Activated T-cell treated with anti-CD3 and anti-CD28 coated beads for 1 hour (primary cell): ENCODE results near the gene PACSIN2.

Experiments
- DNase-seq: peaks from one replicate; pipeline ENCODE4 v3.0.0-alpha.2; 2020; ENCODE audit warnings: low read depth

The PACSIN2 gene

DNA sequence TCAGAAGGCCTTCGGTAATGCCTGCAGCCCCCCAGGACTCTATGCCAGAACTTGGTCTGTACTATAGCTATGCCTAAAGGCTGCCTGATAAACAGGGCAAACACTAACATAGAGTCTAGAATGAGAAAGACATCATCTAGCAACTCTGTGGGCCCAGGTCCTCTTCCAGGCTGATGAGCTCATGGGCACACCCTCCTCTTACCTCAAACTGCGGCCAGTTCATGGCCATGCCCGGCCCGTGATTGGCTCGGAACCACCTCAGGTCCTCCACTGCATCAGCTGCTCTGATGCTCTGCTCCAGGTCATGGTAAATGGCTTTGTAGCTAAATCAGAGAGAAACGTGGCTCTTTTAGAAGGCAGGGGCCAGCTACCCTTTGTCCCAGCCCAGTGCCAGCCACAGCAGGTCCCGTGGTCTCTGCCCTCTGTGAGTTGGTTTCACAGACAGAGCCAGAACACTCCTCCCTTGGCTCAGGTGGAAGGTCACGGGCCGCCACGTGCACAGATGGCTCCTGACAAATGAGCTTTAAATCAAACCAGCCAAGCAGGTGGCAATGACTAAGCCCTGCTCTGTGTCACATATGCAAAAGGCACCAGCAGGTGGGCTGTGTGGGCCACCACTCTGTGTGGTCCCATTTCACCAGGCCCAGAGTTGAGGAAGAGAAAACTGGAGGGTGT lies 132.8 kb downstream of the PACSIN2 start:
- DNase-seq = no peak

DNA sequence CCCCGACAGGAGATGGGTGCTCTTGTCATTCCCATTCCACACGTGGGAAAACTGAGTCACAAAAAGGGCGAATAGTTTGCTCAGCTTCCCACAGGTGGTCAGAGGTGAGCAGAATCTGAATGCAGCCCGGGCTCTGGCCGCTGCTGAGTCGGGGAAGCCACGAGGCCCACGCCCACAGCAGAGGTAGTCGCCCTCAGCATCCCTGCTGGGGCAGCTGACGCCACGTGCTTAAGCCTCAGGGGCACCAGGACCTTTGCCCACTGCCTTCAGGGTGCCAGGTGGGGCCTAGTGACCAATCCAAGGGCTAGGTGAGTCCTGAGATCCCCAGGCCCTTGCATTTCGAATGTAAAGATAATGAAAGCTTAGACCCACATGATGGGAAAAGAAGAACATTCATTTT lies 133.7 kb downstream of the PACSIN2 start:
- no peak for DNase-seq

DNA sequence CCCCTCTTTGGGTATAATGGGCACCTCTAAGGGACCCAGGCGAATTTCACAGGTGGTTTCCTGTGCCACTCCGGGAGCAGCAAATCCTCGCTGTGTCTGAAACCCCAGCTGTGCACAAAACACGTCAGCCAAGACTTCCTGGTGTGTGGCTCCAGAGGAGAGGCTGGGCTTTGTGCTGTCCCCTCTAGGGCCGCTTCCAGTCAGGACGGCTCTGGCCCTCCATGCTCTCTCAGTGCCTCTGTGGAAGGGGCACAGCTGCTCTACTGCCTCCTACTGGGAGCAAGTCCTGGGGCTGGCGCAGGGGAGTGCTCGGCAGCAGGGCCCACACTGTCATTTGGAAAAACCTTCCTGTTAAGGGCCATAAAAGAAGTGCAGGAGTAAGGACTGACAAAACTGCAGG lies 134.1 kb downstream of the PACSIN2 start:
- no peak for DNase-seq

DNA sequence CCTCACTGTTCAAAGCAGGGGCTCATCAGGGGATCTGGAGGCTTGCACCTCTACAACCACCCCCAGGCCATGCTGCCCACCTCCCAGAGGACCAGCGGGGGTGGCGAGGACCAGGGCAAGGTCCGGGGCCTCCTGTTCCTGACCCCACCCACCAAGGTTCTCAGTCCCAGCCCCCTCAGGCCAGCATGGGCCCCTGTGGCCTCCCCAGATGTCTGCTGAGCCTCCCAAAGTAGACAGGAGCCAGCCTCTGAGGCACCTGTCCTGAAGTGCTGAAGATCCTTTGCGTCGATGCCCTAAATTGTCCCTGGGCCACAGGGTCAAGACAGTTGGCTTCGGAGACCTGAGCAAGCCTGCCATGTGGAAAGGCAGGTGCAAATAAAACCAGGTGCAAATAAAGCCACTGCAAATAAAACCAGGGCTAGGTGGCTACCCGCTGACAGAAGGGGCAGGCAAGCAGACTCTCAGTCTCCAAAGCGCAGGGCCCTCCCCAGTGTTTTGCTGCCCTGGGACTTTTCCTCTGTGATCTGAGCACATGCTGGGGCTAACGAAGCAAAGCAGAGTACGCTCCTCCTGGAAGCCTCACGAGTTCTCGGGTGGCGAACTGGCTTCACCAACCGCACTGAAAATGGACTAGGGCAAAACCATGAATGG lies 135.5 kb downstream of the PACSIN2 start:
- DNase-seq = no peak

DNA sequence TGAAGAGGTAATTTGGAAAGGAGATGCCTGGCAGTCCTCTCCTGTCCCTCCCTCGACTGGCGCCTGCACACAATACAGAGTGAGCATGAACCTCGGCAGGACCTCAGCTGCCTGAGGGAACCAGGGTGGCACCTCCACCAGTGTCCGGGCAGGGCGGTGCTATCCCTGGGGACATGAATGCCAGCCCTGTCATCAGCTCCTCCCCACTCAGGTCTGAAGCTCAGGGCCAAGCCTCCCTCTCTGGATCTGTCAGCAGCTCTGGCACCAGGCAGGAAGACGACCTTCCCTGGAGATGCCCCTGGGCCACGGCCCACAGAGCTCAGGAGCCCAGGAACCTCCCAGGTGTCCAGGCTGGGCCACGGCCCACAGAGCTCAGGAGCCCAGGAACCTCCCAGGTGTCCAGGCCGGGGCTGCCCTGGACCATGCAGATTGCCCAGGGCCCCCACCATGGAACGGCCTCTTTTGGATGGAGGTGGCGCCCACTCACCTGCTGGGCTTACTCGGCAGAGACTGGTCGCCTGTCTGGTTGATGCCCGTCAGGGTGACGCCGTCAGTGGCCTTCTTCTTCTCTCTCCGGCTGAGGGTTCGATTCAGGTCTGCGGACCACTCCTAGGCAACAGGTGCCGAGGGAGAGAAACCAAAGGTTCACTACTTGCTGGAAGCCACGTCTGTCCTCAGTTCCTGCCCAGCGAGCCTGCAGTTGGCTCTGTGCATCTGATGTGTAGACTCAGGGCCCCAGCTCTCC lies 136.2 kb downstream of the PACSIN2 start:
- no peak for DNase-seq

DNA sequence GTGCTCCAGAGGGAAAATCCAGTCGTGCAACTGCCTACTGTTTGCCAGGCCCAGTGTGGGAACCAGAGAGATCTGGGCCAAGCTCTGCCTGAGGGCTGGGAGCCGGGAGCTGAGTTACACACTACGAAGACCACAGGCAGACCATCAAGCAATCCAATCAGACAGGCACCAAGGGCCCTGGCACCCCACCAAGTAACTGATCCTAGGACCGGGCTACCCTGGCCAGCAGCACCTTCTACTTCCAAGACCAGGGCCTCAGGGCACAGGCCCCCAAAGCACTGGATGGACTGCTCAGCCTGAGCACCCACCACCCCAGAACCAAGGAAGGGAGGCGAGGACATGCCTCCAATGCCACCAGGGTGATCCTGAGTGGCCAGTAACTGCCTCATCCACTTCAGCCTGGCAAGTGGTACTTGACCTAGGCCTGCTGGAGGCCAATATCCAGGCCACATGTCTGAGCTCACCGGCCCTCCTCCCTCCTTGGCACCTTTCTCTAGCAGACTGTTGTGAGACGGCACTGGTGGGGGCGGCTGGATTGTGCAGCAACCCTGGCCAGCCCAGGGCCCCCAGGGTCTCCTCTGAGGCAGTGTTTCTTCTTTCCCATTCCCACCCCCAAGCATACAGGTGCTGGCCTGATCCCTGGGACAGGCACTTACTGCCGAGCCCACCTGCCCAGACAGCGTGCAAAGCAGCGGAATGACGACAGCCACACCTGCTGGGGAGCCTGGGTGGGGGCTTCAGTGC lies 137.2 kb downstream of the PACSIN2 start:
- DNase-seq = no peak

DNA sequence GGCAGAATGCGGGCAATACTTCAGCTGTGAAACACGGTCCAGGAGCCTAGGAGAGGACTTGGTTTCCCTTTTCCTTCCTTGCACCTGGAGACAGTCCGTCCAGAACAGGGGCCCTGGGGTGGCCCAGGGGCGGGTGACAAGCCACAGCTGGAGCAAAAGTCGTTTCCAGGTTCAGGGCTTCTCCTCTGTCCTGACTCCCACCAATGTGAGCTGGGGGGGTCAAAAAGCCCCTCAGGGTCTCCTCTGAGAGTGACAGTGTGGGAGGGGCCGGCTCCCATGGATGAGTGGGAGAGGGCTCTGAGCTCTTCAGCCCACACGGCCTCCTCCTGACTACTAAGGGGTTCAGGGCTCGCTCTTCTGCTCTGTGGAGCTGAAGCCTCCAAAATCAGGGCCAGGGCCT lies 137.8 kb downstream of the PACSIN2 start:
- DNase-seq = no peak

DNA sequence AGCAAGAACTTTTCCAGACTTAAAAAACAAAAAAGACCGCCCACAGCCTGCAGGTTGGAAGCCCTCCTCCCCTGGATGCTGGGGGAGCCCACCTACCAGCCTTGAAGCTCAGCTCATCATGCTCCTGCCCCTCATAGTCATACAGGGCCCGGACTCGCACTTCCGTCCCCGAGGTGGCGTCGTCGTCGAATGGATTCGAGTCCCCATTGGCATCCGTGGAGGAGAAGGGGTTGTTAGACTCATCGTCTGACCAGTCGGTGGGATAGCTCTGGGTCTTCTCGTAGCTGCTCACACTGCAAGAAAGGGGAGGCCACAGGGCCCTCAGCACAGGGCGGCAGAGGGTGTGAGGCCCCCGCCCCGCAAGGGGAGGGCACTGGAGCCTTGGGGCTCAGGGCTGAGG lies 138.9 kb downstream of the PACSIN2 start:
- no peak for DNase-seq

DNA sequence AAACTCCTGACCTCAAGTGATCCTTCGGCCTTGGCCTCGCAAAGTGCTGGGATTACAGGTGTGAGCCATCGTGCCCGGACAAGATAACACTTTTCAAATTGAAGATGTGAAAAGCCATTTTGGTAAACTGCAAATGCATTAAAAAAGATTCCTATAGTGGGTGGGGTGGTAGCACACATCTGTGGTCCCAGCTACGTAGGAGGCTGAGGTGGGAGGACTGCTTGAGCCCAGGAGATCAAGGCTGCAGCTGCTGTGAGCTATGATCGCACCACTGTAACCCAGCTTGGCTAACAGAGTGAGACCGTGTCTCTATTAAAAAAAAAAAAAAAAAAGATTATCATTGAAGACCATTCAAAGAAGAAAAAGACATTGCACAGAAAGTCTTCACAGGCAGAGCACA lies 140.9 kb downstream of the PACSIN2 start:
- DNase-seq = no peak

DNA sequence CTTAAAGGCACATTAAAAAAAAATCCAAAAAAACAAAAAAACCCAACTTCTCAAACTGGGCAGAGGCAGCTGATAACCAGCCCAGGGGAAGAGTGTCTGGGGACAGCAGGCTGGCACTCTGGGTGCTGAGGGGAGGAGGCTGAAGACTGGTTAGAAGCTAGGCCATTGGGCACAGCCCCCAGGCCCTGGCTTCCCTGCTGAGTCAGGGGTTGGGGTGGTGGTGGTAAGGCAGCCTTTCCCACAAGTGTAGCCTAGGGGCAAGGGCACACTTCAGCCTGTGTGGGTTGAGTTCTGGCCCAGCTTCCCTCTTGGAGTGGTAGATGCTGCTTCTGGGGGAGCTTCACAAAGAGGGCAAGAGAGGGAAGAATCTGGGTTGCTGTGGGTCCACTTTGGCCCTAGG lies 141.6 kb downstream of the PACSIN2 start:
- no peak for DNase-seq

DNA sequence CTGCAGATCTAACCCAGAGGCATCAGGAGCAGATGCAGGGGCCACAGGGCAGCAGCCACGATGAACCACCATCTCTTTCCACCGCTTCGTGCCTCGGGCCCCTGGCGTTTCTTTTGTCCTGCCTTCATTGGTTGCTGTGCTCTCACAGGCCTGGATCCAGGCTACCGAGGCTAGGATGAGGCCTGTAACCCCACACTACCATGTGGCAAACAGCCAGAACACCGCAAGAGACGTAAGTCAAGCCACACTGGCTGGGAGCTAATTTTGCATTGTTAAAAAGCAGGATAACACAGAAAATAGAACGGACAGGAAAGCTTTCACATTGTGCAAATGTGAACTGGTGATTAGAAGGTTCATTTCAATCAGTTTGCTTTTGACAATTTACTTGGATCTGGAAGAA lies 142.1 kb downstream of the PACSIN2 start:
- no peak for DNase-seq

DNA sequence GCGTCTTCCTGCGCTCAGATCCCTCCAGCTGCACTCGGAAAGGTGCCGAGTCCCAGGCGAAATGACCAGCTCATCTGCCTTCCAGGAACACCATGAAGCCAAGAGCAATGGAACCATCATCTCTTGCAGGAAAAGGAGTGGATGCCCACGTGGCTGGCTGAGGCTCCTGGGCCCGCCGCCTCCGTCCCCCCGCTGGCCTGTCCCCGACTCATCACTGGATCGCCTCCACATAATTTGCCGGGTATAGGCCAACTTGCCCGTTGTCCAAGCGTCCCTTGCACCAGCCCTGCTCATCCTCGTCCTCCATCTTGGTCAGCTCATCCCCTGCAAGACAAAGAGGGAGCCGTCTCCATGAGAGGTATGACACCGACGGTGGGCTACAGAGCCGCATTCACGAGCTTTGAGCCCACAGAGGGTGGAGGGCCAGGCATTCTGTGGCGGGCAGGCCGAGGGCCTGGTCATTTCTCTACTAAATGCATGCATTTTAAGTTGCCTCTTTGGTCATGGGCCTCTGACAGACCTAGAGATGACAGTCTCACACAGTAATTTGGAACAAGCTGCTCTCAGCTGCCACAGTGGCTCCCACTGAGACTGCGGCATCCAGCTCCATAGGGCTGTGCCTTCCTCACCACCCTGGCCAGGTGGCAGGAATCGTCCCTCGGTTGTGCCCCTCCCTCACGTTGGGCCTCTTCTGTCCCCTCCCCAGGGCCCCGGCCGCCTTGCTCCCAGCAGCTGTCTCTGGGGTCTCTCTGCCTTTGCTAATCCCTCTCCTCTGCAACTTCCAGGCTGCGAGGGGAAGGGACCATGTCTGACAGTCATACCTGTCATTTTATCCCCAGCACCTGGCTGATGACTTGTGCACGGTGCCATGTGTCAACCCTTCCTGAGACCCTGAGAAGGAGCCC lies 143.6 kb downstream of the PACSIN2 start:
- DNase-seq = no peak

DNA sequence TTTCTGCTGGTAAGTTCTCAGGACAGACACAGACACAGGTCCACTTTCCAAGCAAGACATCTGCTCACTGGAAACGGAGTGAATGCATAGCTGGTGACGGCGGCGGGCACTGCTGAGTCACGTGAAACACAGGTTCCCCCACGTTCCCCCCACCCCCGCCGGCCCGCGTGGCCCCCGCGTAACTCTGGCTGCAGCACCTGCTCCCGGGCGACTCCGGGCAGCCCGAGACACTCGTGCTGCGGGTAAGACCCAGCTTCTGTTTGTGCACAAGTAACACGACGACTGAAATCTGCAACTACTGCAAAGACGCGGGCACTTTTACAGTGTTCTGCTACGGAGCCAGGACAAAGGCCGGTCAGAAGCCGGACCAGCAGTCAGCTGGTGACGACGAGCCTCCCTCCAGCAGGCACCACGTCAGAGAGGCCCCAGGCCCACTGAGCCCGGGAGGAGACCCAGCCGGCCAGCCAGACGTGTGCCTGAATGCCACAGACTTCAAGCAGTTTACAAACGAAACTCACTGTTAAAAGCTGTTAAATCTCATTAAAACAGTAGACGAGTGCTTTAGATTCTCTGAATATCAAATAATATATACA lies 145.0 kb downstream of the PACSIN2 start:
- no peak for DNase-seq

DNA sequence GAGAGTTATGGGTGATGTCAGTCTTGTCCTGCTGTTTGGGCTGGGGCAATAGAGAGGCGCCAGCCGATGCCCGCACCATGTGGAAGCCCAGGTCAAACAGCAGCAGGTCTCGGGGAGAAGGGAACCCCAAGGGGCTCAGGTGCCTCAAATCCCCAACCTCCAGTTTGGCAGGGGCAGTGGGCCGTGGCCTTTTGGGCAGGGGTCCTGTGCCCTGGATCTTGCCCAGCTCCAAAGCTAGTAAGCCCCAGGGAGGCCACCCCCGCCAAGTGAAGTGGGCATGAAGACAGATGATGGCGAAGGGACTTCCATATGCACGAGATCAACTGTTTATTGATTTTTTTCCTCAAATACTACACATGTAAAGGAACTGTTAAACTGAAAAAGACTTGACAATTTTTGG lies 145.5 kb downstream of the PACSIN2 start:
- DNase-seq = no peak

DNA sequence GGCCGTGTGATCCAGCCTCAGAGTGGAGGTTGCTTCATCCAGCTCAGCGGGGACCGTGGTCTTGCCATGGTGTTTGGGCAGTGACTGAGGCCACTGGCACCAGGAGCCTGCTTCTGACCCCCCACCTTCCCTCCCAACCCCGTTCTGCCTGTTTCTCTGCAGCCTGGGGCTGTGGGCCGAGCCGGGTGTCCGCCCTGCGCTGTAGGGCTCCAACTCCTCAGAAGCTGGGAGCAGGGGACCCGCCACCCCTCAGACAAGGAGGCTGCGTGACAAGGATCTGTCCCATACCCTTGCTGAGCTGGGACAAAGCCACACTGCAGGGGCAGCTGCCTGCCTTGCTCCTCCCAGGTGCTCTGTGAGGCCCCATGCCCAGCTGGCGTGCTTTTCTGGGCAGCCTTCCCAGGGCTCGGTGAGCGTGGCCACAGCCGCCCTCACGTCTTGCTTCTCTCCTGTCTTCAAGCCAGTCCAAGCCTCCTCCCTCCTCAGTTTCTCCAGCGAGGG lies 146.1 kb downstream of the PACSIN2 start:
- no peak for DNase-seq

DNA sequence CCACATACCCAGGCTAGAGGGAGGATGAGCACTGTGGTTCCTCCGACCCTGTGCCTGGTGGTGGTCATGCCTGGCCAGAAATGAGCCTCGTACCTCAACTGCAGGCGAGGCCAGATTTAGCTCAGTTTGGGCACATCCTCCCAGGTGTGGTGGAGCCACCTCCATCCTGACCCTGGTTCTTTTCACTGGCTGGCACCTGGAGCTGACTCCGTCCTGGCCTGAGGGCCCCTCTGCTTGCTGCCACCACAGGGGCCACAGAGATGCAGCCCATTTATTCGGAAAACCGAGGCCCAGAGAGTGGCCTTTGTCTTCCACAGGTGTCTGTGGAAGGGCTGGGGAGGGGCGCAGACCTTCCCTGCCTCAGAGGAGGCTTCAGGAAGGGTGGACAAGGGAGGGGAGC lies 148.8 kb downstream of the PACSIN2 start:
- no peak for DNase-seq

DNA sequence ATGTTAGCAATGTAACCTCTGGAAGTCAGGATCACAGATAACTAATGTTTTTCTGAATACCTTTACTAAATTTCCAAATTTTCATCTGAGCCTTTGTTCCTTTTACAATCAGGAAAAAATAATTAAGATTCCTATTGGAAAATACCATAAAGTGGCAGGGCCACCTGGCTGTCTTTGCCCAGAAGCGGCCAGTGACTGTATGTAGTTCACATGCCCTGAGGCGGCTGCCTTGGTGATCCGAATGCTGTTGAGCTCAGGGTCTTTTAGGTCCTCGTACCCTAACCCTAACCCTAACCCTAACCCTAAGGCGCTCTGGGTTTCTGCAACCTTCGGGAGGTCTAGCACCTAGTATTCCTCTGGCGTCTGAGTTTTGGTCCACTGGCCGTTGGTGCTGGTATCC lies 149.4 kb downstream of the PACSIN2 start:
- DNase-seq = no peak

DNA sequence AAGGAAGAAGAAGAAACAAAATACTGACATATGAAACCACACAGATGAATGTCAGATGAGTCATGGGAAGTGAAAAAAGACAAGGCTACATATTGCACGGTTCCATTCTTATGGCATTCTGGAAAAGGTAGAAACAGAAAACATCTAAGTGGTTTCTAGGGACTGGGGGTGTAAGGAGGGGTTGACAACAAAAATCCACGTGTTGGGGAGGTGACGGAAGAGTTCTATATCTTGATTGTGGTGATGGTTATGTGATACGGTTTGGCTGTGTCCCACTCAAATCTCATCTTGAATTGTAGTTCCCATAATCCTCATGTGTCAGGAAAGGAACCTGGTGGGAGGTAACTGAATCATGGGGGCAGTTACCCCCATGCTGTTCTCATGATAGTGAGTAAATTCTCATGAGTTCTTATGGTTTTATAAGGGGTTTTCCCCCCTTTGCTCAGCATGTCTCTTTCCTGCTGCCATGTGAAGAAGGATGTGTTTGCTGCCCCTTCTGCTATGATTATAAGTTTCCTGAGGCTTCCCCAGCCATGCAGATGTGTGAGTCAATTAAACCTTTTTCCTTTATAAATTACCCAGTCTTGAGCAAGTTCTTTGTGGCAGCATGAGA lies 151.5 kb downstream of the PACSIN2 start:
- DNase-seq = no peak

DNA sequence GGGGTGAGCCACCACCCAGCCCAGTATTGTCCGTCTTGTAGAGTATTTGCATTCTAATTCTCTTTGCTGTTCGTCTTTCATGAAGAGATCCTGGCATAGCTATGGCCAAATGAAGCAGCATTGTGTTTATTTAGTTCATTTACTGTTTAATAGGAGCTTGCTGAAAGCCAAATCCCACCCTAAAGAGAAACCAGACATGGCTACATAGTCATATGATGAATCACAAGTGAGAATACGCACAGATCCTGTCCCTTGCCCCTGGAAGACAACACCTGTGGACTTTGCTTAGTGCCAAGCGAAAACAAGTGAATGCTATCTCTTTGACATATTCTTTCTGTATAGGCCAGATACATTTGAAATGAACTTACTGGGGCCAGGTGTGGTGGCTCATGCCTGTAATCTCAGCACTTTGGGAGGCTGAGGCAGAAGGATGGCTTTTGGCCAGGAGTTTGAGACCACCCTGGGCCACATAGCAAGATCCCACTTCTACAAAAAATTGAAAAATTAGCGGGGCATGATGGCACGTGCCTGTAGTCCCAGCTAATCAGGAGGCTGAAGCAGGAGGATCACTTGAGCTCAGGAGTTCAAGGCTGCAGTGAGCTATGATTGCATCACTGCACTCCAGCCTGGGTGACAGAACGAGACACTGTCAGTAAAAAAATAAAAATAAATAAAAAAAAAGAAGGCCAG lies 152.8 kb downstream of the PACSIN2 start:
- DNase-seq = no peak

DNA sequence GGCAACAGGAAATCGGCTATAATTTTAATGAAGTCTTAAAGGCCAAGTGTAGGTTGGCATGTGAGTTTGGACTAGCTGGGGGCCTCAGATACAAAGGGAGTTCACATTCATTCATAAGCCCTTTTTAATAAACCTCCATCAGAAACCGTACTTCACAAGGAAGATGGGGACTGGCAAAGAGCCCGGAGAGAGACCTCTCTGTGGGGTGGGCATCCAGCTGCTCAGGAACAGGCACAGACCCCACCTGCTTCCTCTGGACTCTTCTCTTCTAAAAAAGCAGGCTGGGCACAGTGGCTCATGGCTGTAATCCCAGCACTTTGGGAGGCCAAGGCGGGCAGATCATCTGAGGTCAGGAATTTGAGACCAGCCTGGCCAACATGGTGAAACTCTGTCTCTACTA lies 154.0 kb downstream of the PACSIN2 start:
- no peak for DNase-seq
